Omental fat pad (tissue), 4 donors: ENCODE measurements around the gene NCL. TPM values are rescaled to one million over a fixed set of nuclear protein-coding genes. Genes with fewer than 3 reads are reported as not detected.

Source experiments
- ATAC-seq: fragments of 150-250 bp; one replicate; pipeline ENCODE4 v1.9.1; 2016; ENCODE audit warnings: mild to moderate bottlenecking, moderate library complexity; ENCODE audit not compliant: low FRiP score
- DNase-seq: peaks from one replicate; pipeline ENCODE4 v3.0.0-alpha.2; 2019; ENCODE audit warnings: low spot score
- total RNA-seq, 4 donors: library from RNA; depleted of rRNA; stranded (reverse); fragments of >200 nt; gene quantifications; one replicate each; pipeline ENCODE4 v1.1.0, GENCODE V29; 2016
- TF ChIP-seq, protein P1 (sequence below), 3 donors: fragments of 450-650 bp; IDR thresholded peaks; one replicate each; pipeline ENCODE4 v1.5.1; 2016 to 2017; ENCODE audit warnings: antibody characterized with exemption in 3 of 3, mild to moderate bottlenecking in 3 of 3, moderate library complexity in 2 of 3

The NCL gene
- total RNA-seq, 4 donors from 2014 or later, result 174 to 495 (median 225) TPM

DNA sequence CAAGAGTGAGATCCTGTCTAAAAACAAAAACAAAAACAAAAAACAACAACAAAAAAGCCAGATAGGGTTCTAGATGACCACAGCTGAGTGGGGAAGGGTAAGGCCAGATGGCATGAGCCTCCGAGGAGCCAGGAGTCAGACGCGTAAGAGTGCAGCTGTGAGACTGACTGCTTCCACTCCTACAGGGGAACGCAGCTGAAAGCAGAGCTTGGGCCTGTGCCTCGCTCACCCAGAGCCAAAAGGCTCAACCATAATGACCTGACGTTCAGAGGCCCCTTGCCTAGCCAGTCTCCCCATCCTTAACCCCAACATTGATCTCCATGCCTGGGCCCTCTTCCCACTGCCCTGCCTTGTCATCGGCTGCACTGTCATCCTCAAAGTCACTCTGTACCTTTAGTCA lies 26.5 kb upstream of the NCL start:
- ATAC-seq (no peak), DNase-seq (no peak)
- TF ChIP-seq, protein P1, sequence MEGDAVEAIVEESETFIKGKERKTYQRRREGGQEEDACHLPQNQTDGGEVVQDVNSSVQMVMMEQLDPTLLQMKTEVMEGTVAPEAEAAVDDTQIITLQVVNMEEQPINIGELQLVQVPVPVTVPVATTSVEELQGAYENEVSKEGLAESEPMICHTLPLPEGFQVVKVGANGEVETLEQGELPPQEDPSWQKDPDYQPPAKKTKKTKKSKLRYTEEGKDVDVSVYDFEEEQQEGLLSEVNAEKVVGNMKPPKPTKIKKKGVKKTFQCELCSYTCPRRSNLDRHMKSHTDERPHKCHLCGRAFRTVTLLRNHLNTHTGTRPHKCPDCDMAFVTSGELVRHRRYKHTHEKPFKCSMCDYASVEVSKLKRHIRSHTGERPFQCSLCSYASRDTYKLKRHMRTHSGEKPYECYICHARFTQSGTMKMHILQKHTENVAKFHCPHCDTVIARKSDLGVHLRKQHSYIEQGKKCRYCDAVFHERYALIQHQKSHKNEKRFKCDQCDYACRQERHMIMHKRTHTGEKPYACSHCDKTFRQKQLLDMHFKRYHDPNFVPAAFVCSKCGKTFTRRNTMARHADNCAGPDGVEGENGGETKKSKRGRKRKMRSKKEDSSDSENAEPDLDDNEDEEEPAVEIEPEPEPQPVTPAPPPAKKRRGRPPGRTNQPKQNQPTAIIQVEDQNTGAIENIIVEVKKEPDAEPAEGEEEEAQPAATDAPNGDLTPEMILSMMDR (IDR thresholded peaks at IDR 0.05), result no peak

- no peak for ATAC-seq
- TF ChIP-seq, protein P1 (IDR thresholded peaks at IDR 0.05), result no peak
- DNase-seq, result no peak
These were observed 25.7 kb upstream of the NCL start for GRCh38 chr2:231489990-231490389.

GRCh38 chr2:231488331-231488730 lies 24.0 kb upstream of the NCL start:
- TF ChIP-seq, protein P1 (IDR thresholded peaks at IDR 0.05), result no peak
- ATAC-seq (no peak), DNase-seq (no peak)

DNA sequence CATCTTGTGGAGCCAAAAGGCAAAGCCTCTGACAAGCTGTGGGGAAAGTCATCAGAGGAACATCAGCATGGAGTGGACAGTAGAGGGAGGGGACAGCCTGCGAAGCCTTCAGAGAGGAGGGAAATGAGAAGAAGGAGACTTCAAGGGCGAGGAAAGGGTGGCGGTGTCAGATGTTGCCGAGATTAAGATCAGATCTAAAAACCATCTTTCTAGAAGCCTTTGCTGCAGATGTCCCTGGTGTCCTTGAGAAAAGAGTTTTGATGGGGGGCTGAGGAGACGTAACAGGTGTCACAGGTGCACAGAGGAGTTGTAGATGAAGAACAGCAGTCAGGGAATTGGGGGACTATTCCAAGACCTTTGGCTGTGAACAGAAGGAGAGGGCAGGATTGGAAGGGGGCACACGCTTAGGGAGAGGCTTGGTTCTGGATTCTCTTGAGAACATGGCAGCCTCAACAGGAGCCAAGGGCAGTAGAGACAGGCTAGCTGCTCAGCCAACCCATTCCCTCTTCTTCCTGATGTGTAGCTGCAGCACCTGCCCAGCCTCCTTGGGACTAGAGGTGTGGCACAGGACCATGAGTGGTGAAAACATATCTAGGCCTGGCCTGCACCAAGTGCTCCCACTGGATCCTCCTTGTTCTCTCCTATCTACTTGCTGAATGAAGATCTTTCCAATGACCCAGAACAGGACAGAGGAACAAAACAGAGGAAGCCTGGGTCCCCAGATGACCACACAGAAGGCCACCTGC lies 22.7 kb upstream of the NCL start:
- DNase-seq, result no peak
- TF ChIP-seq, protein P1 (IDR thresholded peaks at IDR 0.05), result no peak
- ATAC-seq, result no peak

DNA sequence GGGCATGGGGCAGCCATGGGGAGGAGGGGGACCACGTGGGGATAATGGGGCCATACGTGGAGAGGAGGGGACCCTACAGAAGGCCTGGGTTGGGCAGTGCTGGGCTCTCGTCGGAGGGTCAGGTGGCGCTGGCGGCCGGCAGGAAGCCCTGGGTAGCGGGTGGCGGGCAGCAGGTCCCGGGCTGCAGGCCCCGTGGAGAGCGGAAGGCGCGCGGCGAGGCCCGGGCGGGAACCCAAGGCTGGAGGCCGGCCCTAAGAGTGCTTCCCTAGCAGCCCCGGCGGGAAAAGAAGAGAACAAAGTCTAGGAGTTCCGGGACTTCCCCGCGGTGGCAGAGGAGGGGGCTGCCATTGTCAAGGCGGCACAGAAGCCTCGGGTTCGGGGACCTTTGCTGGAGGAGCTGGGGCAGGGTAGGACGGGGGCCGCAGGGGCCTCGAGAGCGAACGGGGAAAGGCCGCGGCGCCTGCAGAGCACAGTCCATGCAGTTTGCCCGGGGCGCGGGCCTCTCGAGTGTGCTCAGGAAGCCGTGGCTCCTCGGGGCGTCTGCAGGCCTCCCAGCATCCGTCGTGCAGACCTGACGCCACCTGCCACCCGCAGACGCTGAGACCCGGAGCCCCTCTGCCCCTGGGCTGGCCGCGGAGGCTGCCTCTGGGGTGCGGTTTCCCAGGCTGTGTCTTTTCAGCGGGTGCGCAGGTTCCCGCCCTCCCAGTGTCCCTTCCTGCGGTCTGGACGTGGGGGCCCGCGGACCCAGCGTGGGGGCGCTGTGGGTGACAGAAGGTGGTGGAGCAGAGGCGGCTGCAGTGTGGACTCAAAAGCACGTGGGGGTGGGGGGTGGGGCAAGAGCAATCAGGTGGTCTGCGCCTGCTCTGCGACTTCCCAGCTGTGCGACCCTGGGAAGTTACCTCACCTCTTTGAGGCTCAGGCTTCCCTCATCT lies 19.4 kb upstream of the NCL start:
- peak; percentile 43 for ATAC-seq
- TF ChIP-seq, protein P1 (IDR thresholded peaks at IDR 0.05), result no peak
- DNase-seq, result no peak

GRCh38 chr2:231482806-231483391 lies 18.6 kb upstream of the NCL start:
- TF ChIP-seq, protein P1 (IDR thresholded peaks at IDR 0.05), result peak in 1 of 3 donors; percentile 48
- DNase-seq (peak; percentile 35), ATAC-seq (peak; percentile 72)
